ENCODE data around the gene ARL4D. TPM values are rescaled to one million over a fixed set of nuclear protein-coding genes. Genes with fewer than 3 reads are reported as not detected.
"Not testable (repeated sequence)": the region's sequence is repeated elsewhere in the genome, so short reads cannot be mapped to it uniquely, and the experiment has no call there.

The ARL4D gene
- total and polyA plus RNA-seq, 2 of the 4 experiments (the other 2 are of a cell fraction), result 12.5 to 30.7 TPM

DNA sequence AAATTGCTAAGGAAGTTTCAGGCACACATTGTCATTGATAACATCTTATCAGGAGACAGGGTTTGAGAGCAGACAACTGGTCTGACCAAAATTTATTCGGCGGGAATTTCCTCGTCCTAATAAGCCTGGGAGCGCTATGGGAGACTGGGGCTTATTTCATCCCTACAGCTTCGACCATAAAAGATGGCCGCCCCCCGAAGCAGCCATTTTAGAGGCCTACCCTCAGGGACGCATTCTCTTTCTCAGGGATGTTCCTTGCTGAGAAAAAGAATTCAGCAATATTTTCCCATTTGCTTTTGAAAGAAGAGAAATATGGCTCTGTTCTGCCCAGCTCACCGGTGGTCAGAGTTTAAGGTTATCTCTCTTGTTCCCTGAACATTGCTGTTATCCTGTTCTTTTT is 32.9 kb upstream of the ARL4D start:
- dilution Hi-C loops (cut with HindIII; ENCODE audit: low sequenced_read_pairs, unreplicated experiment); H2AK9ac ChIP-seq (replicated peaks; ENCODE audit: low read depth, low read length, poor library complexity); H2BK5ac ChIP-seq (ENCODE audit: low read depth, low read length, poor library complexity, severe bottlenecking); H3K36me3 ChIP-seq (ENCODE audit: control insufficient read depth, insufficient read depth, low read length); H4K8ac ChIP-seq (ENCODE audit: low read depth in 2 of 2, low read length in 2 of 2); H4K91ac ChIP-seq (ENCODE audit: insufficient read depth, low read depth, low read length); H3K4me3 ChIP-seq (ENCODE audit: insufficient read depth, low read depth, low read length); H3K23ac ChIP-seq (ENCODE audit: low read depth, low read length); H2BK20ac ChIP-seq (ENCODE audit: low read depth, low read length); ATAC-seq (ENCODE audit: low read depth); H3K18ac ChIP-seq (ENCODE audit: low read depth, low read length); POLR2A ChIA-PET (ENCODE audit: unreplicated experiment); H3K9ac ChIP-seq (ENCODE audit: low read depth, low read length); CTCF ChIA-PET; H3K56ac ChIP-seq (ENCODE audit: extremely low read depth, insufficient read depth, low read length); H2BK15ac ChIP-seq (ENCODE audit: low read depth, low read length); H3K4ac ChIP-seq (ENCODE audit: low read depth, low read length); BruUV-seq (replicated peaks); H3K9me1 ChIP-seq (ENCODE audit: insufficient read depth, low read length); intact Hi-C loops (cut with micrococcal nuclease); H3K27me3 ChIP-seq (ENCODE audit: control insufficient read depth, insufficient read depth, low read length); H3K9me3 ChIP-seq (ENCODE audit: control insufficient read depth, insufficient read depth, low read length); H4K5ac ChIP-seq (ENCODE audit: low read depth, low read length); H3K14ac ChIP-seq (replicated peaks; ENCODE audit: low read depth, low read length); H2AK5ac ChIP-seq (ENCODE audit: low read depth, low read length); H2AFZ ChIP-seq (replicated peaks; ENCODE audit: low read length, poor library complexity); H4K20me1 ChIP-seq (ENCODE audit: insufficient read depth, low read length); H3K4me2 ChIP-seq (ENCODE audit: low read depth, low read length); DNase-seq; H3K27ac ChIP-seq (ENCODE audit: insufficient read depth, low read length); H2BK120ac ChIP-seq (ENCODE audit: low read depth, low read length): not testable (repeated sequence)
- Histone ChIP-seq H3K79me1 (ENCODE audit: low read depth in 1 of 2, low read length in 2 of 2) (peaks cover 0 to 11% of the 10 kb centered on the region in 2 experiments; a peak in 1 of 4 replicates), H3K4me1 (ENCODE audit: control insufficient read depth, insufficient read depth, low read length) (peaks cover 18% of the 10 kb centered on the region)
- in situ Hi-C loops (cut with MboI; ENCODE audit: low sequenced_read_pairs), result loop anchor here (25.0 kb wide), 1 partner anchor 379 kb away; the partner anchor contains the start of genes PTGES3L, RPL27 and RUNDC1
- WGBS, 2 experiments (ENCODE audit: extremely low coverage in 2 of 2, insufficient read length in 1 of 2), result 100% methylated on average over 3 of the region's 9 CpGs; no CpG with 5 or more reads in 1 of the 2 experiments
